CD14-positive monocyte (primary cell): ENCODE measurements around the gene C22orf39. TPM values are rescaled to one million over a fixed set of nuclear protein-coding genes. Genes with fewer than 3 reads are reported as not detected.
A peak's percentile ranks its signal among the peaks of the same experiment; 100 is the strongest.

Experiments
- DNase-seq, 3 donors: peaks; one replicate each; pipeline ENCODE4 v3.0.0-alpha.2; 2011 to 2022
- H2AFZ ChIP-seq: 2 replicates; pipeline ENCODE4 v1.6.0; 2012; ENCODE audit warnings: mild to moderate bottlenecking, low read depth, low read length, inconsistent platforms; ENCODE audit not compliant: insufficient read depth, poor library complexity, severe bottlenecking
- H3K27ac ChIP-seq, 2 donors: 1 replicate in 1 of 2; 2 replicates in 1 of 2; pipeline ENCODE4 v1.5.1; 2012 to 2013; ENCODE audit warnings: low read length in 2 of 2, control low read depth in 1 of 2, inconsistent platforms in 1 of 2, low read depth in 1 of 2, mild to moderate bottlenecking in 1 of 2
- H3K27me3 ChIP-seq, 2 donors: one replicate each; pipeline versions ENCODE4 v1.6.0 to v1.6.1; 2011 to 2013; ENCODE audit warnings: low read length in 2 of 2; ENCODE audit not compliant: control insufficient read depth in 2 of 2, insufficient read depth in 2 of 2
- H3K36me3 ChIP-seq, 2 donors: replicated peaks in 1 of 2; 1 replicate in 1 of 2; 2 replicates in 1 of 2; pipeline versions ENCODE4 v1.5.1 to v1.6.1; 2012 to 2013; ENCODE audit warnings: low read length in 2 of 2, control low read depth in 1 of 2, inconsistent platforms in 1 of 2, mild to moderate bottlenecking in 1 of 2; ENCODE audit not compliant: insufficient read depth in 2 of 2, control insufficient read depth in 1 of 2
- H3K4me1 ChIP-seq, 2 donors: 1 replicate in 1 of 2; 2 replicates in 1 of 2; pipeline versions ENCODE4 v1.5.1 to v1.6.1; 2012 to 2013; ENCODE audit warnings: low read length in 2 of 2, control low read depth in 1 of 2, inconsistent platforms in 1 of 2, mild to moderate bottlenecking in 1 of 2, moderate library complexity in 1 of 2; ENCODE audit not compliant: insufficient read depth in 2 of 2, control insufficient read depth in 1 of 2
- H3K4me2 ChIP-seq: replicated peaks from 2 replicates; pipeline ENCODE3; 2012; ENCODE audit warnings: low read length, moderate library complexity, mild to moderate bottlenecking; ENCODE audit not compliant: poor library complexity, severe bottlenecking; ENCODE audit errors: extremely low read depth
- H3K4me3 ChIP-seq, 3 experiments: fragments of 200-600 bp in 1 of 3; sonication (generic) in 1 of 3; replicated peaks in 1 of 3; 1 replicate in 2 of 3; 2 replicates in 1 of 3; pipeline ENCODE4 v1.5.1; 2011 to 2013; ENCODE audit warnings: low read length in 3 of 3, mild to moderate bottlenecking in 3 of 3, control low read depth in 2 of 3, low read depth in 2 of 3, inconsistent platforms in 1 of 3, moderate library complexity in 1 of 3
- H3K79me2 ChIP-seq: 2 replicates; pipeline ENCODE4 v1.6.0; 2012; ENCODE audit warnings: mild to moderate bottlenecking, control low read depth, inconsistent platforms, low read length, moderate library complexity; ENCODE audit not compliant: insufficient read depth
- H3K9ac ChIP-seq: 2 replicates; pipeline ENCODE4 v1.6.0; 2017; ENCODE audit warnings: low read length, mild to moderate bottlenecking; ENCODE audit not compliant: insufficient read depth, poor library complexity, severe bottlenecking
- H3K9me3 ChIP-seq, 2 donors: replicated peaks in 1 of 2; 1 replicate in 1 of 2; 2 replicates in 1 of 2; pipeline versions ENCODE4 v1.5.1 to v1.6.1; 2012 to 2013; ENCODE audit warnings: low read length in 2 of 2, control low read depth in 1 of 2; ENCODE audit not compliant: control insufficient read depth in 1 of 2, insufficient read depth in 1 of 2
- H4K20me1 ChIP-seq: 2 replicates; pipeline ENCODE4 v1.6.0; 2012; ENCODE audit warnings: mild to moderate bottlenecking, low read length, control low read depth, moderate library complexity; ENCODE audit not compliant: insufficient read depth
- H3K27ac Mint-ChIP-seq, 7 donors: one replicate each; pipeline ENCODE4 v1.8.0; 2020; ENCODE audit warnings: mild to moderate bottlenecking in 7 of 7, mixed read lengths in 7 of 7, moderate library complexity in 6 of 7, inconsistent platforms in 2 of 7
- H3K27me3 Mint-ChIP-seq, 3 donors: one replicate each; pipeline ENCODE4 v1.8.0; 2021 to 2022; ENCODE audit warnings: low read depth in 3 of 3, mild to moderate bottlenecking in 3 of 3, mixed read lengths in 3 of 3, moderate library complexity in 3 of 3, inconsistent platforms in 1 of 3
- H3K36me3 Mint-ChIP-seq, 2 donors: one replicate each; pipeline ENCODE4 v1.8.0; 2020; ENCODE audit warnings: mixed read lengths in 2 of 2, inconsistent platforms in 1 of 2, mild to moderate bottlenecking in 1 of 2
- H3K4me1 Mint-ChIP-seq: one replicate; pipeline ENCODE4 v1.8.0; 2020; ENCODE audit warnings: mild to moderate bottlenecking, mixed read lengths
- H3K4me3 Mint-ChIP-seq, 2 donors: one replicate each; pipeline ENCODE4 v1.8.0; 2020; ENCODE audit warnings: mild to moderate bottlenecking in 2 of 2, mixed read lengths in 2 of 2, moderate library complexity in 1 of 2
- H3K9me3 Mint-ChIP-seq, 7 donors: one replicate each; pipeline ENCODE4 v1.8.0; 2020 to 2022; ENCODE audit warnings: mixed read lengths in 7 of 7, mild to moderate bottlenecking in 6 of 7, moderate library complexity in 6 of 7, inconsistent platforms in 2 of 7
- WGBS: methylation state at CpG from one replicate; pipeline ENCODE4 v1.1.5; 2013; ENCODE audit warnings: missing lambda C conversion rate; ENCODE audit not compliant: insufficient coverage; 5-methylcytosine and 5-hydroxymethylcytosine counted together
- intact Hi-C, 2 donors: fragments of 100-400 bp; cut with micrococcal nuclease; formaldehyde crosslinking; loops; one replicate each; pipeline versions ENCODE4 v1.15.0 to v1.15.1; 2023
- polyA plus RNA-seq, 3 donors: library from polyadenylated mRNA; depleted of rRNA in 1 of 3; unstranded in 2 of 3; stranded (reverse) in 1 of 3; fragments of 300-500 nt in 2 of 3; fragments of >200 nt in 1 of 3; fragmentation: Illumina TruSeq in 2 of 3; gene quantifications; 1 replicate in 2 of 3; 2 replicates in 1 of 3; pipeline ENCODE4 v1.2.3, GENCODE V29; 2012 to 2021
- TF ChIP-seq, protein P1 (sequence below): fragments of 200-600 bp; IDR thresholded peaks from one replicate; pipeline ENCODE4 v1.8.0; 2022; ENCODE audit warnings: antibody characterized with exemption, mild to moderate bottlenecking

The C22orf39 gene
- polyA plus RNA-seq, 3 donors, result 21.2 to 40.3 (median 38.4) TPM

DNA sequence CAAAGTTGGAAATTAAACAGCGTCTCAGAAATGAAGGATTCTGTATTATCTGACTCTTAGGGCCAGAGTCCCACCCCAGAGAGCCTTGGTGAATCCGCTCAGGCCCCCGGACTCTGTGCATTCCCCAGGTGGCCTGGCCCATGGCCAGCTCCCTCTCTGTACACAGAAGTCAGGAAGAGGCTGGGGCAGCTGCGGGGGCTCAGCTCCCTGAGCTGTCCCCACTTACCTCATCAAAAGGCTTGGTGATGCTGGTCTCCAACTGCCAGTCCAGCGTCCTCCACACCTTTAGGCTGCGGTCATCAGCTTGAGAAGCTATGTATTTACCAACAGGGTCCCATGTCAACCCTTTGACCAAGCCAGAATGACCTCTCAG, 51.0 kb downstream of the C22orf39 start:
- Mint-ChIP-seq H3K4me1 (no peaks in the 10 kb centered on the region), H3K27me3 (peaks cover 0 to 2% (median 0%) of the 10 kb centered on the region in 3 donors), H3K9me3 (no peaks in the 10 kb centered on the region), H3K36me3 (peaks cover 86 to 95% of the 10 kb centered on the region in 2 donors), H3K4me3 (no peak overlapping the region), H3K27ac (no peak overlapping the region)
- Histone ChIP-seq H3K4me2 (no peak overlapping the region), H3K36me3 (peaks cover 89 to 100% of the 10 kb centered on the region in 2 donors), H3K27ac (no peak overlapping the region), H3K9me3 (no peaks in the 10 kb centered on the region), H3K4me3 (no peak overlapping the region), H3K9ac (no peak overlapping the region), H3K79me2 (no peaks in the 10 kb centered on the region), H3K4me1 (no peaks in the 10 kb centered on the region), H3K27me3 (no peaks in the 10 kb centered on the region), H4K20me1 (no peaks in the 10 kb centered on the region), H2AFZ (no peak overlapping the region)
- intact Hi-C loops, result no loop called here
- TF ChIP-seq, protein P1, sequence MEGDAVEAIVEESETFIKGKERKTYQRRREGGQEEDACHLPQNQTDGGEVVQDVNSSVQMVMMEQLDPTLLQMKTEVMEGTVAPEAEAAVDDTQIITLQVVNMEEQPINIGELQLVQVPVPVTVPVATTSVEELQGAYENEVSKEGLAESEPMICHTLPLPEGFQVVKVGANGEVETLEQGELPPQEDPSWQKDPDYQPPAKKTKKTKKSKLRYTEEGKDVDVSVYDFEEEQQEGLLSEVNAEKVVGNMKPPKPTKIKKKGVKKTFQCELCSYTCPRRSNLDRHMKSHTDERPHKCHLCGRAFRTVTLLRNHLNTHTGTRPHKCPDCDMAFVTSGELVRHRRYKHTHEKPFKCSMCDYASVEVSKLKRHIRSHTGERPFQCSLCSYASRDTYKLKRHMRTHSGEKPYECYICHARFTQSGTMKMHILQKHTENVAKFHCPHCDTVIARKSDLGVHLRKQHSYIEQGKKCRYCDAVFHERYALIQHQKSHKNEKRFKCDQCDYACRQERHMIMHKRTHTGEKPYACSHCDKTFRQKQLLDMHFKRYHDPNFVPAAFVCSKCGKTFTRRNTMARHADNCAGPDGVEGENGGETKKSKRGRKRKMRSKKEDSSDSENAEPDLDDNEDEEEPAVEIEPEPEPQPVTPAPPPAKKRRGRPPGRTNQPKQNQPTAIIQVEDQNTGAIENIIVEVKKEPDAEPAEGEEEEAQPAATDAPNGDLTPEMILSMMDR, result no peak
- WGBS, result 87% methylated on average over 5 of the region's 6 CpGs
- DNase-seq, result no peak

DNA sequence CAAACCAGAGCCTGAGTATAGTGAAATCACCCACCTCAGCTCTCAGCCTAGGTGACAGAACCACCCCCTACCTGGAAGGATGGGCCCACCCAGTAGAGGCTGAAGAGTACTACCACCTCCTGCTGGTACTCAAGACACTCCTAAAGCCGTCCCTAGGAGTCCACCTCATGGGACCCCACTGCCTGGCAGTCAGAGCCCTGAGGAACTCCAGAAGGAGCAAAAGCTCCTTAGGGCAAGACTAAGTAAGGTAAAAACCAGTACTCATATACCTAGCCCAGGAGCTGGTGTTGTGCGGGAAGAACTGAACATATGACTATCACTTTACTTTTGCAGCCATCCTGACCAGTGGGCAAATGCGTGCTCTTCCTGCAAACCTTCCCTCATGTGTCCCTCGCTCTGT, 52.2 kb downstream of the C22orf39 start:
- no peaks in the 10 kb centered on the region for H3K9me3 ChIP-seq
- no peaks in the 10 kb centered on the region for H3K27me3 ChIP-seq
- 100% methylated on average over 3 of the region's 4 CpGs for WGBS
- Mint-ChIP-seq H3K36me3 (peaks cover 81 to 93% of the 10 kb centered on the region in 2 donors), H3K9me3 (no peaks in the 10 kb centered on the region), H3K4me1 (no peaks in the 10 kb centered on the region), H3K27ac (peak overlapping the region in 1 of 7 donors; percentile 15), H3K27me3 (peaks cover 0 to 2% (median 0%) of the 10 kb centered on the region in 3 donors), H3K4me3 (no peak overlapping the region)
- no peaks in the 10 kb centered on the region for H4K20me1 ChIP-seq
- H3K4me1 ChIP-seq, result no peaks in the 10 kb centered on the region
- H3K36me3 ChIP-seq, result peaks cover 92 to 99% of the 10 kb centered on the region in 2 donors
- H2AFZ ChIP-seq, result no peak overlapping the region
- H3K79me2 ChIP-seq, result no peaks in the 10 kb centered on the region
- no peak for DNase-seq
- H3K9ac ChIP-seq, result no peak overlapping the region
- no peak overlapping the region for H3K27ac ChIP-seq
- no peak overlapping the region for H3K4me2 ChIP-seq
- TF ChIP-seq, protein P1, result no peak
- no peak overlapping the region for H3K4me3 ChIP-seq
- intact Hi-C loops, result no loop called here
